Panc1 (cell line): ENCODE measurements around the gene SPACA7. TPM values are rescaled to one million over a fixed set of nuclear protein-coding genes. Genes with fewer than 3 reads are reported as not detected.

Experiments
- ATAC-seq: fragments of 200-7000 bp; cut with Tn5 transposase; 2 replicates; pipeline ENCODE4 v1.9.1; 2020; ENCODE audit warnings: mild to moderate bottlenecking, moderate library complexity
- BruUV-seq: library from RNA; stranded (reverse); fragments of 400-500 nt; replicated peaks from 2 replicates; lab custom pipeline; 2021; lab: Mats Ljungman, UMichigan
- CTCF ChIA-PET: fragments of 300-600 bp; sonication (Branson Sonifier 250); formaldehyde crosslinking; loops from one replicate; lab custom pipeline; 2022; ENCODE audit warnings: antibody characterized with exemption; lab: Charles Lee
- POLR2A ChIA-PET: fragments of 300-600 bp; sonication (Branson Sonifier 250); formaldehyde crosslinking; loops from one replicate; lab custom pipeline; 2022; ENCODE audit warnings: antibody characterized with exemption; lab: Charles Lee
- DNase-seq: peaks from one replicate; pipeline ENCODE4 v3.0.0-alpha.2; 2010; ENCODE audit warnings: low read depth, low spot score
- H3K27ac ChIP-seq: 2 replicates; pipeline ENCODE4 v1.5.1; 2011; ENCODE audit warnings: mild to moderate bottlenecking, low read length, inconsistent platforms
- H3K27me3 ChIP-seq: fragments of 200-500 bp; sonication (Bioruptor generic); 2 replicates; pipeline ENCODE4 v1.6.0; 2014; ENCODE audit warnings: low read length, inconsistent platforms; ENCODE audit not compliant: control insufficient read depth, insufficient read depth
- H3K36me3 ChIP-seq: fragments of 200-500 bp; sonication (Bioruptor generic); 2 replicates; pipeline ENCODE4 v1.5.1; 2014; ENCODE audit warnings: inconsistent platforms, mild to moderate bottlenecking, low read length, moderate library complexity; ENCODE audit not compliant: control insufficient read depth, insufficient read depth
- H3K4me1 ChIP-seq: 2 replicates; pipeline ENCODE4 v1.5.1; 2011; ENCODE audit warnings: inconsistent platforms, mild to moderate bottlenecking, low read length, moderate library complexity; ENCODE audit not compliant: control insufficient read depth, insufficient read depth
- H3K4me3 ChIP-seq, 2 experiments: 2 replicates each; pipeline ENCODE4 v1.5.1; 2011 to 2012; ENCODE audit warnings: low read depth in 2 of 2, low read length in 2 of 2, mild to moderate bottlenecking in 2 of 2, inconsistent platforms in 1 of 2, moderate library complexity in 1 of 2
- H3K9me3 ChIP-seq: fragments of 200-500 bp; sonication (Bioruptor generic); 2 replicates; pipeline ENCODE4 v1.5.1; 2014; ENCODE audit warnings: low read depth, mild to moderate bottlenecking, inconsistent platforms, low read length, moderate library complexity; ENCODE audit not compliant: control insufficient read depth, insufficient read depth
- CTCF ChIP-seq: fragments of 450-650 bp; IDR thresholded peaks from 2 replicates; pipeline ENCODE4 v1.5.1; 2017; ENCODE audit warnings: mild to moderate bottlenecking
- POLR2AphosphoS5 ChIP-seq: IDR thresholded peaks from 2 replicates; pipeline ENCODE4 v1.6.1; 2012; ENCODE audit warnings: mild to moderate bottlenecking, low read depth, low read length, moderate library complexity
- REST ChIP-seq, 2 experiments: IDR thresholded peaks; 2 replicates each; pipeline ENCODE4 v1.6.1; 2011 to 2012; ENCODE audit warnings: low read depth in 2 of 2, control low read depth in 1 of 2, low read length in 1 of 2, mild to moderate bottlenecking in 1 of 2, moderate library complexity in 1 of 2; ENCODE audit not compliant: insufficient read depth in 1 of 2
- SIN3A ChIP-seq: IDR thresholded peaks from 2 replicates; pipeline ENCODE4 v1.6.1; 2012; ENCODE audit warnings: low read depth, mild to moderate bottlenecking, low read length, moderate library complexity, borderline replicate concordance; ENCODE audit not compliant: insufficient read depth
- TCF7L2 ChIP-seq: IDR thresholded peaks from 2 replicates; pipeline ENCODE4 v1.6.1; 2011; ENCODE audit warnings: mild to moderate bottlenecking, low read depth, low read length, inconsistent platforms
- in situ Hi-C: cut with HindIII; loops from 2 replicates; pipeline ENCODE4 v1.10.0; 2016; ENCODE audit warnings: low sequenced_read_pairs, low pct_unique_long_range_greater_than_20kb
- intact Hi-C: fragments of 100-400 bp; cut with micrococcal nuclease; formaldehyde crosslinking; loops from one replicate; pipeline ENCODE4 v1.10.0; 2022; ENCODE audit not compliant: unreplicated experiment
- total RNA-seq: library from RNA; stranded (reverse); gene quantifications from one replicate; pipeline ENCODE4 v1.2.1, GENCODE V29; 2021; ENCODE audit not compliant: unreplicated experiment

SPACA7 gene
- total RNA-seq, 1 experiment from 2014 or later: not detected

GRCh38 chr13:112483299-112483698 is 107.1 kb downstream of the SPACA7 start:
- intact Hi-C loops: no loop called here
- Histone ChIP-seq H3K4me1 (no peaks in the 10 kb centered on the region), H3K27me3 (no peaks in the 10 kb centered on the region), H3K27ac (no peak overlapping the region), H3K4me3 (no peak overlapping the region), H3K36me3 (no peaks in the 10 kb centered on the region), H3K9me3 (no peaks in the 10 kb centered on the region)
- DNase-seq (no peak), ATAC-seq (no peak)
- ChIA-PET POLR2A (no interaction called here), CTCF (no interaction called here)
- TF ChIP-seq CTCF (no peak), SIN3A (no peak), REST (IDR thresholded peaks at IDR 0.05; ENCODE audit: insufficient read depth in 1 of 2, low read depth in 2 of 2, low read length in 1 of 2) (no peak), POLR2AphosphoS5 (no peak), TCF7L2 (no peak)
- in situ Hi-C loops: no loop called here
- no TSS peak for BruUV-seq

Other genes with a start within 250 kb of the SPACA7 start
- 28.4 TPM for gene TUBGCP3, start 211.8 kb downstream of the SPACA7 start, total RNA-seq